SK-N-MC (cell line): ENCODE results near the gene MPIG6B.

Source experiments
- DNase-seq: peaks from one replicate; pipeline ENCODE4 v3.0.0-alpha.2; 2011; ENCODE audit warnings: low read depth, low spot score
- H3K27ac ChIP-seq: fragments of 200-600 bp; sonication (generic); 2 replicates; pipeline ENCODE4 v1.5.1; 2016; ENCODE audit warnings: mixed run types
- H3K36me3 ChIP-seq: fragments of 200-600 bp; sonication (generic); 2 replicates; pipeline ENCODE4 v1.6.1; 2017; ENCODE audit warnings: antibody characterized with exemption, low read length, mixed read lengths; ENCODE audit not compliant: insufficient read depth
- H3K4me3 ChIP-seq: fragments of 200-600 bp; sonication (generic); 2 replicates; pipeline ENCODE4 v1.5.1; 2016
- H3K9ac ChIP-seq: fragments of 200-600 bp; sonication (generic); 2 replicates; pipeline ENCODE4 v1.8.0; 2017; ENCODE audit warnings: mixed run types, mixed read lengths; ENCODE audit not compliant: insufficient read length
- H3K9me3 ChIP-seq: fragments of 200-600 bp; sonication (generic); 2 replicates; pipeline ENCODE4 v1.6.1; 2017; ENCODE audit warnings: low read depth, mild to moderate bottlenecking, antibody characterized with exemption, low read length, moderate library complexity, mixed read lengths
- EZH2 ChIP-seq: fragments of 200-600 bp; sonication (generic); IDR thresholded peaks from one replicate; pipeline ENCODE4 v1.6.1; 2017; ENCODE audit warnings: antibody characterized with exemption
- FOXP2 ChIP-seq: optimal IDR thresholded peaks from 2 replicates; pipeline ENCODE3; 2011; ENCODE audit warnings: mild to moderate bottlenecking, moderate library complexity; ENCODE audit not compliant: insufficient read depth; ENCODE audit errors: extremely low read length, control extremely low read depth
- POLR2AphosphoS5 ChIP-seq: IDR thresholded peaks from 2 replicates; pipeline ENCODE4 v1.6.1; 2012; ENCODE audit warnings: mild to moderate bottlenecking, low read depth, low read length, borderline replicate concordance

MPIG6B gene

GRCh38 chr6:31736768-31737314 is 13.7 kb downstream of the MPIG6B start:
- peak overlapping the region; percentile 94 for H3K9ac ChIP-seq

GRCh38 chr6:31737315-31737990 is 14.3 kb downstream of the MPIG6B start:
- Histone ChIP-seq H3K4me3 (peak overlapping the region; percentile 72), H3K9ac (peak overlapping the region; percentile 74), H3K36me3 (peaks cover 38% of the 10 kb centered on the region), H3K9me3 (no peaks in the 10 kb centered on the region), H3K27ac (peak overlapping the region; percentile 98)
- no peak for DNase-seq
- no peak for TF ChIP-seq POLR2AphosphoS5
- no peak for TF ChIP-seq EZH2
- no peak for TF ChIP-seq FOXP2

More at GRCh38 chr6:31736768-31737314, 13.7 kb downstream of the MPIG6B start:
- H3K9me3 ChIP-seq: no peaks in the 10 kb centered on the region
- H3K27ac ChIP-seq: peak overlapping the region; percentile 98
- no peak for TF ChIP-seq FOXP2
- no peak for TF ChIP-seq EZH2
- H3K36me3 ChIP-seq: peaks cover 38% of the 10 kb centered on the region
- H3K4me3 ChIP-seq: peak overlapping the region; percentile 97
- no peak for DNase-seq

DNA sequence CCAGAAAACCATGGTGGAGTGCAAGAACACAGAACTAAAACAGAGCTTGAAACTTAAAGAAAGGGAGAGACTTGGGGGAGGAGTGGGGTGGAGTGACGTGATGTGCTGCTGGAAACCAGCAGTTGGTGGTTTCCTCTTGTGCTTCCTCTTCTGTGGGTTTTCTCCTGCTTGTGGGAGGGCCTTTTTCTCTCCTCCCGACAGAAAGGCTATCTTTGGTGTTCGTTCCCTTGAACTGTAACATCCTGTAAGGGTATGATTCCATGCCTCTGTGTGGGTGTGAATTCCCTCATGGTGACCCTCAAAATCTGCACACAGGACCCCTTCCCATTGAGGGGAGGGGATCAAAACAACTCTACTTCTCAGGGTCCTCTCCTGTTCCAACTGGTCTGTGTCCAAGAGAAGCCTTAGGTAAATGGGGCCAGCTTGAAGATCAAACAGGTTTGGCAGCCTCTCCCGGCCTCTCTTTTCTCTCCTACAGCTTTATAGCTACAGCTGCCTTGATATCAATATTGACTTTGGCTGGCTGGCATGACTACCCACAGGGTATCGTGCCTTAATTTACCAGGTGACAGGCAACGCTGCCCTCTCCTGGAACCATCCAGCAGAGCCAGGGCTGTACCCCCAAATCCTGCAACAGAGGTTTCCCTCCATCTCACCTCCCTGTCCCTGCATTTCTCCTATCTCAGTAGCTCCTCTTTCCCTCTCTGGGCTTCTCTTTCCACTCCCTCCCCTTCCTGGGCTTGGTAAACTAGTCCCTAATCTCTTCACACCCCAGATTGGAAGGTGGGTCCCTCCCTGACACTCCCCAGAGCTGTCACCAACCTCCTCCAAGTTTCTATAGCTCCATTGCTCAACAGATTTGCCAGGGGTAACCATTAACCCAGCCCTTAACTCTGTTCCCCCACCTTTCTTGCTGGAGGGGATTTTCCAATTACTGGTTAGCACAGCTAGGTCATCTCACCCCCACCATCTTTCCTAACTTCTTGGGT is 15.1 kb downstream of the MPIG6B start:
- no peaks in the 10 kb centered on the region for H3K9me3 ChIP-seq
- H3K4me3 ChIP-seq: peak overlapping the region; percentile 72
- H3K27ac ChIP-seq: peak overlapping the region; percentile 98
- DNase-seq: no peak
- TF ChIP-seq POLR2AphosphoS5 (peak; percentile 72), FOXP2 (no peak), EZH2 (no peak)
- H3K36me3 ChIP-seq: peaks cover 38% of the 10 kb centered on the region
- H3K9ac ChIP-seq: peak overlapping the region; percentile 74

DNA sequence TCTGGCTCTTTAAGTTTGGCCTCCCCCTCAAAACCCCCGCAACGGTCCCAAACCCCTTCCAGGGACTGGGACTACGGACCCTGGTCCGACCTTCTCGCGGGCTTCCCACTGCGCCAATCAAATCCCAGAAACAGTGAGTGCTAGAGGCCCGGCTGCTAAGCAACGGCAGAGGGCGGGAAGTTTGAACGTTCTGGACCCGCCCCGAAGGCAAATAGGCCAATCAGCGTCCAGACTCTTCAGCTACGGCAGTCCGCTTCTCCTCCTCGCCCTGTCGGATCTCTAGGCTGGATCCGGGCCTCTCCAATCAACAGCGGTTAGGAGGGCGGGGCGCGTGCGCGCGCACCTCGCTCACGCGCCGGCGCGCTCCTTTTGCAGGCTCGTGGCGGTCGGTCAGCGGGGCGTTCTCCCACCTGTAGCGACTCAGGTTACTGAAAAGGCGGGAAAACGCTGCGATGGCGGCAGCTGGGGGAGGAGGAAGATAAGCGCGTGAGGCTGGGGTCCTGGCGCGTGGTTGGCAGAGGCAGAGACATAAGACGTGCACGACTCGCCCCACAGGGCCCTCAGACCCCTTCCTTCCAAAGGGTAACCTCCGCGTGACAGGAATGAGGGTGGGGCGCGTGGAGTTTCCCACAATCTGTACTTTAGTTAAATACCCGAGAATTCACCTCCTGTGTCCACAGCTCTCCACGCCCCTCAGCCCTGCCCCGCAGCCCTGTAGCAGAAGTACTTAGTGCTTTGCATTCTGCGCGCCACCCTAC is 16.6 kb downstream of the MPIG6B start, which contains the start of gene MSH5:
MSH5 (plus strand) TSS at position 367 of the 758 bp plus-strand sequence. CDS start 462 bp downstream, outside the sequence.
- peaks cover 37% of the 10 kb centered on the region for H3K36me3 ChIP-seq
- peak within 1 kb of the TSS; percentile 96 for H3K9ac ChIP-seq
- DNase-seq: peak; percentile 97
- peak within 1 kb of the TSS; percentile 90 for H3K4me3 ChIP-seq
- H3K9me3 ChIP-seq: no peaks in the 10 kb centered on the region
- no peak for TF ChIP-seq FOXP2
- no peak for TF ChIP-seq EZH2
- peak; percentile 86 for TF ChIP-seq POLR2AphosphoS5
- peak within 1 kb of the TSS; percentile 98 for H3K27ac ChIP-seq

DNA sequence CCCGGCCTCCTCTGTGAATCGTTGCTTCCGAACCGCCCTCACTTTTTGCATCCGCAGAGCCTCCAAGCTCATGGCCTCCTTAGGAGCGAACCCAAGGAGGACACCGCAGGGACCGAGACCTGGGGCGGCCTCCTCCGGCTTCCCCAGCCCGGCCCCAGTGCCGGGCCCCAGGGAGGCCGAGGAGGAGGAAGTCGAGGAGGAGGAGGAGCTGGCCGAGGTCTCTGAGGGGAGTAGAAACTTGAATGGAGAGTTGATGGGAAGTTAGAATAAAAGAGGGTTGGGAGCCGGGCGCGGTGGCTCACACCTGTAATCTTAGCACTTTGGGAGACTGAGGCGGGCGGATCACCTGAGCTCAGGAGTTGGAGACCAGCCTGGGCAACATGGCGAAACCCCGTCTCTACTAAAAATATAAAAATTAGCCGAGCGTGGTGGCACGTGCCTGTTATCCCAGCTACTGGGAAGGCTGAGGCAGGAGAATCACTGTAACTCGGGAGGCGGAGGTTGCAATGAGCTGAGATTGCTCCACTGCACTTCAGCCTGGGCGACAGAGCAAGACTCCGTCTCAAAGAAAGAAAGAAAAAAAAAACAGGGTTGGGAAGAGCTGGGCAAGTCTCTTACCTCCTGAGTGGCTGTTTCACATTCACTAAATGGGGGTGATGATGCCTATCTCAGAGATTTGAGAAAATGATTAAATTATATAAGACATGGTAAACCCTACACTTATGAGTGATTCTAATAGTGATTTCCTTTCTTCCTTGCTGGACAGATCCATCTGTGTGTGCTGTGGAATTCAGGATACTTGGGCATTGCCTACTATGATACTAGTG is 17.4 kb downstream of the MPIG6B start:
- DNase-seq: no peak
- TF ChIP-seq POLR2AphosphoS5 (no peak), FOXP2 (no peak), EZH2 (no peak)
- peak overlapping the region; percentile 90 for H3K4me3 ChIP-seq
- no peaks in the 10 kb centered on the region for H3K9me3 ChIP-seq
- H3K36me3 ChIP-seq: peaks cover 40% of the 10 kb centered on the region
- H3K9ac ChIP-seq: peak overlapping the region; percentile 96
- H3K27ac ChIP-seq: peak overlapping the region; percentile 75

- H3K36me3 ChIP-seq: peaks cover 43% of the 10 kb centered on the region
- H3K9ac ChIP-seq: no peak overlapping the region
- H3K9me3 ChIP-seq: no peaks in the 10 kb centered on the region
- no peak overlapping the region for H3K27ac ChIP-seq
- H3K4me3 ChIP-seq: no peak overlapping the region
- no peak for TF ChIP-seq POLR2AphosphoS5
- DNase-seq: no peak
These were observed 18.6 kb downstream of the MPIG6B start for GRCh38 chr6:31741815-31742214.

DNA sequence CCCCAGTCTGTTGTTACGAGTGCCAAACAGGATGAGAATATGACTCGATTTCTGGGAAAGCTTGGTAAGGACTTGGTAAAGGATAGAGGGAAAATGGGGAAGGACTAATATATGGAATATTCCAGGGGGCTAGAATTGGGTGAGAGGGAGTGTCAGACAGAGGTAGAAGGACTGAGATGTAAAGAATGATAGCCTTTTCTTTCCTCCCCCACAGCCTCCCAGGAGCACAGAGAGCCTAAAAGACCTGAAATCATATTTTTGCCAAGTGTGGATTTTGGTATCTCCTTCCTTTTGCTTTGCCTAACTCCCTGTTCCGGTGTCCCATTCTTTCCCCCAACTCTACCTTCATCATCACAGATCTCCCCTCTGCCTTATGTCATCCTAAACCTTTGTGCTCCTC is 19.7 kb downstream of the MPIG6B start:
- no peak for DNase-seq
- Histone ChIP-seq H3K9me3 (no peaks in the 10 kb centered on the region), H3K4me3 (no peak overlapping the region), H3K9ac (no peak overlapping the region), H3K36me3 (peaks cover 52% of the 10 kb centered on the region), H3K27ac (no peak overlapping the region)
- TF ChIP-seq EZH2 (no peak), POLR2AphosphoS5 (no peak), FOXP2 (no peak)

- DNase-seq: no peak
- Histone ChIP-seq H3K36me3 (peaks cover 54% of the 10 kb centered on the region), H3K9me3 (no peaks in the 10 kb centered on the region), H3K27ac (0 out of 2 replicates have a peak overlapping the region, but pooled peaks have one; percentile 19), H3K9ac (no peak overlapping the region), H3K4me3 (no peak overlapping the region)
- TF ChIP-seq EZH2 (no peak), POLR2AphosphoS5 (no peak), FOXP2 (no peak)
These were observed 21.2 kb downstream of the MPIG6B start for GRCh38 chr6:31744422-31744821.
